Measurements from ENCODE around the gene NFIC. TPM values are rescaled to one million over a fixed set of nuclear protein-coding genes. Genes with fewer than 3 reads are reported as not detected.
"Not testable (repeated sequence)": the region's sequence is repeated elsewhere in the genome, so short reads cannot be mapped to it uniquely, and the experiment has no call there.

Gene NFIC
- polyA plus RNA-seq, 1 donor from 2014 or later = 0.24 TPM

DNA sequence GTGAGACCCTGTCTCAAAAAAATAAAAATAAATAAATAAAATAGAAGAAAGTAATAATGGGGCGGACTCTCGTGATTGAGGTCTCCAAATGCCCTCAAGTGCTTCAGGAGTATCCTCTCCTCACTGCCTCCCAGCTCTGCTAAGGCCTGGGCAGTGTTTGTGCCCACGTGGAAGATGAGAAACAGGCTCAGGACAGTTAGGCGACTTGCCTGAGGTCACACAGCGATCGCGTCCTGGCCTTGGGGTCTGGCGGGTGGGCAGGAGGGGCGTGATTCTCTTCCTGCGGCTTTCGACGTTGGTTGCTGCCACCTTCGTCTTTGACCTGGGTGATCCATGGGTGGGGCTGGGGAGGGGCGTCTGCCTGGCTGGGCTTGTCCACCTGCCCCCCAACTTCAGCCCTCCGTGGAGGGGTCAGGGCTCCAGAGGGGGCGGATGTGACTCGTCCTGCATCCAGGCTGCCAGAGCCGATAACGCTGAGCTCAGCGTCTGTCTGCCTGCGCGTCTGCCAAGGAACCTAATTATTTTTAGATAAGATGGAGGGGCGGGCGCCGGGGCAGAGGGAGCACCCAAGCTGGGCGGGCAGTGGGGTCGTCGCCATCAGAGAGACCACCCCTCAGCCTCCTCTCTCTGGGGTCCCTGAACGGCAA lies 56.9 kb downstream of the NFIC start:
- no peak overlapping the region for H3K9ac ChIP-seq (ENCODE audit: low read length)
- H3K9me2 ChIP-seq (ENCODE audit: insufficient read depth, low read length) = no peaks in the 10 kb centered on the region
- no peaks in the 10 kb centered on the region for H4K20me1 ChIP-seq (ENCODE audit: insufficient read depth)
- no peaks in the 10 kb centered on the region for H3K27me3 ChIP-seq (ENCODE audit: insufficient read depth, low read depth, low read length)
- no peak overlapping the region for H2AFZ ChIP-seq (ENCODE audit: low read depth, low read length)
- H3K36me3 ChIP-seq (ENCODE audit: insufficient read depth, low read length) = no peaks in the 10 kb centered on the region
- no peak overlapping the region for H3K4me2 ChIP-seq (ENCODE audit: low read length)
- H3K9me3 ChIP-seq (ENCODE audit: low read length) = no peaks in the 10 kb centered on the region
- TF ChIP-seq RAD21 (conservative IDR thresholded peaks at IDR 0.05) (no peak), SMC3 (conservative IDR thresholded peaks at IDR 0.05; ENCODE audit: poor library complexity) (no peak), MXI1 (conservative IDR thresholded peaks at IDR 0.05; ENCODE audit: poor library complexity, severe bottlenecking) (no peak), TAF1 (IDR thresholded peaks at IDR 0.05; ENCODE audit: low read depth) (no peak), EP300 (conservative IDR thresholded peaks at IDR 0.05; ENCODE audit: poor library complexity, severe bottlenecking) (no peak), EZH2 (IDR thresholded peaks at IDR 0.05; ENCODE audit: borderline replicate concordance, insufficient read depth, low read length, poor library complexity, severe bottlenecking) (no peak), POLR2AphosphoS5 (IDR thresholded peaks at IDR 0.05) (no peak)
- TF ChIP-seq, protein P1, sequence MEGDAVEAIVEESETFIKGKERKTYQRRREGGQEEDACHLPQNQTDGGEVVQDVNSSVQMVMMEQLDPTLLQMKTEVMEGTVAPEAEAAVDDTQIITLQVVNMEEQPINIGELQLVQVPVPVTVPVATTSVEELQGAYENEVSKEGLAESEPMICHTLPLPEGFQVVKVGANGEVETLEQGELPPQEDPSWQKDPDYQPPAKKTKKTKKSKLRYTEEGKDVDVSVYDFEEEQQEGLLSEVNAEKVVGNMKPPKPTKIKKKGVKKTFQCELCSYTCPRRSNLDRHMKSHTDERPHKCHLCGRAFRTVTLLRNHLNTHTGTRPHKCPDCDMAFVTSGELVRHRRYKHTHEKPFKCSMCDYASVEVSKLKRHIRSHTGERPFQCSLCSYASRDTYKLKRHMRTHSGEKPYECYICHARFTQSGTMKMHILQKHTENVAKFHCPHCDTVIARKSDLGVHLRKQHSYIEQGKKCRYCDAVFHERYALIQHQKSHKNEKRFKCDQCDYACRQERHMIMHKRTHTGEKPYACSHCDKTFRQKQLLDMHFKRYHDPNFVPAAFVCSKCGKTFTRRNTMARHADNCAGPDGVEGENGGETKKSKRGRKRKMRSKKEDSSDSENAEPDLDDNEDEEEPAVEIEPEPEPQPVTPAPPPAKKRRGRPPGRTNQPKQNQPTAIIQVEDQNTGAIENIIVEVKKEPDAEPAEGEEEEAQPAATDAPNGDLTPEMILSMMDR (IDR thresholded peaks at IDR 0.05; ENCODE audit: poor library complexity, severe bottlenecking) = no peak
- TF ChIP-seq, protein P2, sequence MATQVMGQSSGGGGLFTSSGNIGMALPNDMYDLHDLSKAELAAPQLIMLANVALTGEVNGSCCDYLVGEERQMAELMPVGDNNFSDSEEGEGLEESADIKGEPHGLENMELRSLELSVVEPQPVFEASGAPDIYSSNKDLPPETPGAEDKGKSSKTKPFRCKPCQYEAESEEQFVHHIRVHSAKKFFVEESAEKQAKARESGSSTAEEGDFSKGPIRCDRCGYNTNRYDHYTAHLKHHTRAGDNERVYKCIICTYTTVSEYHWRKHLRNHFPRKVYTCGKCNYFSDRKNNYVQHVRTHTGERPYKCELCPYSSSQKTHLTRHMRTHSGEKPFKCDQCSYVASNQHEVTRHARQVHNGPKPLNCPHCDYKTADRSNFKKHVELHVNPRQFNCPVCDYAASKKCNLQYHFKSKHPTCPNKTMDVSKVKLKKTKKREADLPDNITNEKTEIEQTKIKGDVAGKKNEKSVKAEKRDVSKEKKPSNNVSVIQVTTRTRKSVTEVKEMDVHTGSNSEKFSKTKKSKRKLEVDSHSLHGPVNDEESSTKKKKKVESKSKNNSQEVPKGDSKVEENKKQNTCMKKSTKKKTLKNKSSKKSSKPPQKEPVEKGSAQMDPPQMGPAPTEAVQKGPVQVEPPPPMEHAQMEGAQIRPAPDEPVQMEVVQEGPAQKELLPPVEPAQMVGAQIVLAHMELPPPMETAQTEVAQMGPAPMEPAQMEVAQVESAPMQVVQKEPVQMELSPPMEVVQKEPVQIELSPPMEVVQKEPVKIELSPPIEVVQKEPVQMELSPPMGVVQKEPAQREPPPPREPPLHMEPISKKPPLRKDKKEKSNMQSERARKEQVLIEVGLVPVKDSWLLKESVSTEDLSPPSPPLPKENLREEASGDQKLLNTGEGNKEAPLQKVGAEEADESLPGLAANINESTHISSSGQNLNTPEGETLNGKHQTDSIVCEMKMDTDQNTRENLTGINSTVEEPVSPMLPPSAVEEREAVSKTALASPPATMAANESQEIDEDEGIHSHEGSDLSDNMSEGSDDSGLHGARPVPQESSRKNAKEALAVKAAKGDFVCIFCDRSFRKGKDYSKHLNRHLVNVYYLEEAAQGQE (IDR thresholded peaks at IDR 0.05; ENCODE audit: borderline replicate concordance) = no peak
- H3K4me3 ChIP-seq (ENCODE audit: low read length) = no peak overlapping the region
- H3K79me2 ChIP-seq (replicated peaks; ENCODE audit: insufficient read depth, low read length) = no peaks in the 10 kb centered on the region
- no peak overlapping the region for H3K27ac ChIP-seq (ENCODE audit: low read length)
- H3F3A ChIP-seq (ENCODE audit: insufficient read depth, low read length, poor library complexity, severe bottlenecking) = no peaks in the 10 kb centered on the region

DNA sequence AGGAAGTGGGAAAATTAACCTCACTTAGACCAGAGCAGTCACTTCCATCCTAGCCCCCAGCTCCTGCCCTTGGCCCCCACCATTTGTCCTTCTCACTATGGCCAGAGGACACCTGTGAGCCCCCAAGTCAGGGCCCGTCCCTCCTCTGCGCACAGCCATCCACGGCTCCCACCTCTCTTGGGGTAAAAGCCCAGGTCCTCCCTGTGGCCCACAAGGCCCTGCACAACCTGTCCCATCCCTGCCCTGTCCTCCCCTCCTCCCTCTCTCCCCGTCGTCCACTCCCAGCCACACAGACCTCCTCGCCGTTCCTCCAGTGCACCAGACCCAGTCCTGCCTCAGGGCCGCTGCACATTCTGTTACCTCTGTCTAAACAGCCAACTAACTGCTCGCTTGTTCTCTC lies 60.0 kb downstream of the NFIC start:
- Histone ChIP-seq H3K4me2 (ENCODE audit: low read length) (no peak overlapping the region), H4K20me1 (ENCODE audit: insufficient read depth) (no peaks in the 10 kb centered on the region), H3K27me3 (ENCODE audit: insufficient read depth, low read depth, low read length) (no peaks in the 10 kb centered on the region), H3K4me3 (ENCODE audit: low read length) (no peak overlapping the region), H3K9me2 (ENCODE audit: insufficient read depth, low read length) (no peaks in the 10 kb centered on the region), H2AFZ (ENCODE audit: low read depth, low read length) (no peak overlapping the region), H3K79me2 (replicated peaks; ENCODE audit: insufficient read depth, low read length) (no peaks in the 10 kb centered on the region), H3K36me3 (ENCODE audit: insufficient read depth, low read length) (no peaks in the 10 kb centered on the region), H3K9ac (ENCODE audit: low read length) (no peak overlapping the region), H3F3A (ENCODE audit: insufficient read depth, low read length, poor library complexity, severe bottlenecking) (no peaks in the 10 kb centered on the region), H3K9me3 (ENCODE audit: low read length) (no peaks in the 10 kb centered on the region), H3K27ac (ENCODE audit: low read length) (no peak overlapping the region)
- TF ChIP-seq, protein P2 (IDR thresholded peaks at IDR 0.05; ENCODE audit: borderline replicate concordance) = no peak
- no peak for TF ChIP-seq EP300 (conservative IDR thresholded peaks at IDR 0.05; ENCODE audit: poor library complexity, severe bottlenecking)
- TF ChIP-seq RAD21 (conservative IDR thresholded peaks at IDR 0.05) = no peak
- no peak for TF ChIP-seq TAF1 (IDR thresholded peaks at IDR 0.05; ENCODE audit: low read depth)
- no peak for TF ChIP-seq MXI1 (conservative IDR thresholded peaks at IDR 0.05; ENCODE audit: poor library complexity, severe bottlenecking)
- TF ChIP-seq EZH2 (IDR thresholded peaks at IDR 0.05; ENCODE audit: borderline replicate concordance, insufficient read depth, low read length, poor library complexity, severe bottlenecking) = no peak
- TF ChIP-seq POLR2AphosphoS5 (IDR thresholded peaks at IDR 0.05) = no peak
- TF ChIP-seq, protein P1 (IDR thresholded peaks at IDR 0.05; ENCODE audit: poor library complexity, severe bottlenecking) = no peak
- no peak for TF ChIP-seq SMC3 (conservative IDR thresholded peaks at IDR 0.05; ENCODE audit: poor library complexity)

- not testable (repeated sequence) for H3K4me2 ChIP-seq (ENCODE audit: low read length); H3K9me3 ChIP-seq (ENCODE audit: low read length); H3K9ac ChIP-seq (ENCODE audit: low read length); H3K9me2 ChIP-seq (ENCODE audit: insufficient read depth, low read length); H3K27ac ChIP-seq (ENCODE audit: low read length); H3K4me3 ChIP-seq (ENCODE audit: low read length); H4K20me1 ChIP-seq (ENCODE audit: insufficient read depth); H3K27me3 ChIP-seq (ENCODE audit: insufficient read depth, low read depth, low read length); H2AFZ ChIP-seq (ENCODE audit: low read depth, low read length); H3F3A ChIP-seq (ENCODE audit: insufficient read depth, low read length, poor library complexity, severe bottlenecking); H3K79me2 ChIP-seq (replicated peaks; ENCODE audit: insufficient read depth, low read length); H3K36me3 ChIP-seq (ENCODE audit: insufficient read depth, low read length)
Observed at GRCh38 chr19:3430366-3430680, 63.9 kb downstream of the NFIC start.
